Large intestine (tissue), 3 donors: ENCODE data around the gene TBC1D23. TPM values are rescaled to one million over a fixed set of nuclear protein-coding genes. Genes with fewer than 3 reads are reported as not detected.
"Not testable (repeated sequence)": the region's sequence is repeated elsewhere in the genome, so short reads cannot be mapped to it uniquely, and the experiment has no call there.

Experiments used
- DNase-seq, 2 donors: peaks; one replicate each; pipeline versions ENCODE4 v3.0.0 to v3.0.0-alpha.2; 2013
- H3K27ac ChIP-seq: one replicate; pipeline ENCODE4 v1.5.1; 2013; ENCODE audit warnings: low read length
- H3K27me3 ChIP-seq: 2 replicates; pipeline ENCODE4 v1.6.1; 2013; ENCODE audit warnings: low read length; ENCODE audit not compliant: control insufficient read depth, insufficient read depth
- H3K36me3 ChIP-seq: 2 replicates; pipeline ENCODE4 v1.6.1; 2013; ENCODE audit warnings: low read length; ENCODE audit not compliant: control insufficient read depth, insufficient read depth
- H3K4me1 ChIP-seq: one replicate; pipeline ENCODE4 v1.6.1; 2013; ENCODE audit warnings: low read length; ENCODE audit not compliant: control insufficient read depth, insufficient read depth
- H3K4me3 ChIP-seq: one replicate; pipeline ENCODE4 v1.5.1; 2013; ENCODE audit warnings: low read length
- H3K9me3 ChIP-seq: one replicate; pipeline ENCODE4 v1.6.1; 2013; ENCODE audit warnings: mild to moderate bottlenecking, low read depth, low read length, moderate library complexity; ENCODE audit not compliant: control insufficient read depth
- WGBS: methylation state at CpG from one replicate; pipeline ENCODE4 v1.1.5; 2013; ENCODE audit warnings: low lambda C conversion rate; ENCODE audit not compliant: insufficient coverage; 5-methylcytosine and 5-hydroxymethylcytosine counted together
- polyA plus RNA-seq: library from polyadenylated mRNA; unstranded; fragments of 120-200 nt; gene quantifications from one replicate; pipeline ENCODE4 v1.2.1, GENCODE V29; 2013

The TBC1D23 gene
- polyA plus RNA-seq, 1 donor: 37.1 TPM

DNA sequence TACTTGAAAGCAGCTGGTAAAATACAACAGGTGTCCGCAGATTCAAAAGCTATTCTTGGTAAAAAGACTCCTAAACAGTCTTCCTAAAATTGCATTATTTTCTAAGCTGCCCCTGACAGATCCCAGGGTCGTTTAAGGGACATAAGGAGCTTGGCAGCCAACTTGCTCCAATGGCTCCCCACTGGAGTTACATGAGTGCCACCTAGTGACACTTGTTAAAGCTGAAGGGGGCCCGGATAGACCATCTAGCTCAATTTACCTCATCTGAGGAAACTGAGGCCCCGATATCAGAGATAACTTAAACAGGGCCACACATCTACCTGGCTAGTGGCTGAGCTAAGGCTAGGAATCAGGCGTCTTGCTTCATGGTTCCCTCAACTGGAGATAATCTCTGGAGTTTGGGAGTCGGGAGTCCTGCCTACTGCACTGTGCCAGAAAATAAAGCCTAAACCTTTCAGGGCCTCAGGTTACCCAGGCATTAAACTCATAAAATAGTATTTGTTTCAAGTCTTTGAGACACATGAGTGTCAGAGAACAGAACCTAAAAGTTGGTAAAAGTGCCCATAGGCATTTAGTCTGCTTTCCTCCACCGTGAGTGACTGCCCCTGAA is 6.5 kb upstream of the TBC1D23 start:
- no peaks in the 10 kb centered on the region for H3K36me3 ChIP-seq
- H3K9me3 ChIP-seq: no peaks in the 10 kb centered on the region
- H3K27me3 ChIP-seq: no peaks in the 10 kb centered on the region
- no peak overlapping the region for H3K4me3 ChIP-seq
- DNase-seq: peak; percentile 57 to 62
- H3K27ac ChIP-seq: no peak overlapping the region
- peaks cover 5% of the 10 kb centered on the region for H3K4me1 ChIP-seq
- WGBS: no CpG with 5 or more reads among the region's 7 CpGs

DNA sequence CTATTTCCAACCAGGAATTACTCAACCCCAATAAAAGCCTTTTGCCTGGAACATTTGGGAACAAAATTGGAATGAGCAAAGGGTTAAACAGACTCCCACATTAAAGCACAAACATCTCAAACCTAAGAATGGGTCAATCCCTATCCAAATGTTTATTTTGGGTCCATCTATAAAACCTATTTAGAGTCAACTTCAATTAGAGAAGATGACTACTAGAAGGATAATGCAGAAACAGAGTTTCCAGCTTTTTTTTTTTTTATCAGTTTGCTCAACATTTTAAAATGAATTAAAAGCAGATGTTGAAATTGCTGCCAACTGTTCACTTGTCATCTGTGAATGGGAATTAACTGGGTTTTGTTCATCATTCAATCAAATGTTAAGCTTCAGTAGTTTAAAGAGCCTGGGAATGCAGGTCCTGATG is 4.1 kb upstream of the TBC1D23 start:
- peaks cover 8% of the 10 kb centered on the region for H3K4me1 ChIP-seq

GRCh38 chr3:100257586-100257985 is 3.2 kb upstream of the TBC1D23 start:
- peaks cover 11% of the 10 kb centered on the region for H3K4me1 ChIP-seq
- H3K36me3 ChIP-seq: no peaks in the 10 kb centered on the region
- no peak for DNase-seq
- no peaks in the 10 kb centered on the region for H3K27me3 ChIP-seq
- no peaks in the 10 kb centered on the region for H3K9me3 ChIP-seq
- no peak overlapping the region for H3K4me3 ChIP-seq
- H3K27ac ChIP-seq: no peak overlapping the region
- WGBS: no CpG with 5 or more reads among the region's 3 CpGs

More for the DNA sequence above, 4.1 kb upstream of the TBC1D23 start:
- H3K36me3 ChIP-seq: no peaks in the 10 kb centered on the region
- no peak overlapping the region for H3K4me3 ChIP-seq
- no peaks in the 10 kb centered on the region for H3K9me3 ChIP-seq
- no peak for DNase-seq
- no peak overlapping the region for H3K27ac ChIP-seq
- no peaks in the 10 kb centered on the region for H3K27me3 ChIP-seq

GRCh38 chr3:100260081-100260684 is 609 bp upstream of the TBC1D23 start:
- H3K9me3 ChIP-seq: no peaks in the 10 kb centered on the region
- peak overlapping the region; percentile 97 for H3K27ac ChIP-seq
- H3K36me3 ChIP-seq: no peaks in the 10 kb centered on the region
- peak in 1 of 2 donors; percentile 30 for DNase-seq
- H3K27me3 ChIP-seq: no peaks in the 10 kb centered on the region
- peaks cover 14% of the 10 kb centered on the region for H3K4me1 ChIP-seq
- H3K4me3 ChIP-seq: peak overlapping the region; percentile 94
- 29% methylated on average over 3 of the region's 18 CpGs for WGBS

DNA sequence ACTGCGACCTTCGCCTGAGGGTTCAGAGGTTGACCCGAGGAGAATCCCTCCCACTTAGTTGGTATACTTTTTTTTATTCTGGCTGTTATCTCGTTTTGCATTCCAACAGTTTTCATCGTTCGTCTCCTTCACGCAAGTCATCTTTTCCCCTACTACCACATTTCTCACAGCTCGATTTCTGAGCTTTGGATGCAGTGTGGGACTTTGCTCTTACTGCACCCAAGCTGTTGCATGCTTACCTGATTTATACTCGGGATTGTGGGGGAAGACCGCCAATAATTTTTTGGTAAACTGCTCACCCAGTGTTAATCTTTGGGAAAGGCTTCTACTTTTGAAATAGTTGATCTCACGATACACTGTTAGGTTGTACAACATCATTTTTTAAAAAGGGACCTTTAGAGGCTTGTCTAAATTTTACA is 702 bp downstream of the TBC1D23 start:
- peaks cover 14% of the 10 kb centered on the region for H3K4me1 ChIP-seq

DNA sequence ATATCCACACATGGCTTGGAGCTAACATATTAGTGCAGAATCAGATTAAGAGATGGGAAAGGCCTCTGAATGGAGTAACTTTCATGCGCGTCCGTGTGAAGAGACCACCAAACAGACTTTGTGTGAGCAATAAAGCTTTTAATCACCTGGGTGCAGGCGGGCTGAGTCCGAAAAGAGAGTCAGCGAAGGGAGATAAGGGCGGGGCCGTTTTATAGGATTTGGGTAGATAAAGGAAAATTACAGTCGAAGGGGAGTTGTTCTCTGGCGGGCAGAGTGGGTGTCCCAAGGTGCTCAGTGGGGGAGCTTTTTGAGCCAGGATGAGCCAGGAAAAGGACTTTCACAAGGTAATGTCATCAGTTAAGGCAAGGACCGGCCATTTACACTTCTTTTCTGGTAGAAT is 2.1 kb downstream of the TBC1D23 start:
- not testable (repeated sequence) for H3K27ac ChIP-seq, DNase-seq, H3K36me3 ChIP-seq, H3K27me3 ChIP-seq, H3K9me3 ChIP-seq, H3K4me3 ChIP-seq
- WGBS: no CpG with 5 or more reads among the region's 11 CpGs
- peaks cover 14% of the 10 kb centered on the region for H3K4me1 ChIP-seq

More for the DNA sequence above, 702 bp downstream of the TBC1D23 start:
- Histone ChIP-seq H3K27ac (peak overlapping the region; percentile 97), H3K9me3 (no peaks in the 10 kb centered on the region), H3K4me3 (peak overlapping the region; percentile 94), H3K27me3 (no peaks in the 10 kb centered on the region), H3K36me3 (no peaks in the 10 kb centered on the region)
- WGBS: 0% methylated on average over 4 of the region's 11 CpGs
- DNase-seq: peak; percentile 76 to 82

GRCh38 chr3:100263583-100263982 is 2.8 kb downstream of the TBC1D23 start:
- H3K27me3 ChIP-seq: no peaks in the 10 kb centered on the region
- no peak overlapping the region for H3K4me3 ChIP-seq
- no peak for DNase-seq
- no peaks in the 10 kb centered on the region for H3K9me3 ChIP-seq
- no peak overlapping the region for H3K27ac ChIP-seq
- no peaks in the 10 kb centered on the region for H3K36me3 ChIP-seq
- no CpG with 5 or more reads among the region's 2 CpGs for WGBS
- H3K4me1 ChIP-seq: peaks cover 14% of the 10 kb centered on the region

DNA sequence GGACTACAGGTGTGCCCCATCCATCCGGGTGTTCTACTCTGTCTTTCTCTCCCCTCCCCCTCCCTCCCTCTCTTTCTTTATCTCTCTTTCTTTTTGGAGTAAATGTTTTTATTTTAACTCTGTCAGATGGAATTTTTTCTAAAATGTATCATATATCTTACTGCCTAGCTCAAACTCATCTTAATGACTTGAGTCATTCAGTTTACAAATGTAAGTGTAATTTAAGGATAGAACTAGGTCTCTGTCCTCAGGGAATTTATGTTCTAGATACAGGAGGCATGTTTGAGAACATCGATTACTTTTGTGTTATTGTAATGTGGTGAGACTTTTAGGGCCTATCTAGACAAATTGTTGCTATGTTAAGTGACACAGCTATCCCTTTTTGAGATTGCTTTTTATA is 3.5 kb downstream of the TBC1D23 start:
- Histone ChIP-seq H3K27me3 (no peaks in the 10 kb centered on the region), H3K9me3 (no peaks in the 10 kb centered on the region), H3K4me3 (no peak overlapping the region), H3K4me1 (peaks cover 14% of the 10 kb centered on the region), H3K36me3 (no peaks in the 10 kb centered on the region), H3K27ac (no peak overlapping the region)
- WGBS: 69% methylated on average over 2 of the region's 2 CpGs
- DNase-seq: no peak

DNA sequence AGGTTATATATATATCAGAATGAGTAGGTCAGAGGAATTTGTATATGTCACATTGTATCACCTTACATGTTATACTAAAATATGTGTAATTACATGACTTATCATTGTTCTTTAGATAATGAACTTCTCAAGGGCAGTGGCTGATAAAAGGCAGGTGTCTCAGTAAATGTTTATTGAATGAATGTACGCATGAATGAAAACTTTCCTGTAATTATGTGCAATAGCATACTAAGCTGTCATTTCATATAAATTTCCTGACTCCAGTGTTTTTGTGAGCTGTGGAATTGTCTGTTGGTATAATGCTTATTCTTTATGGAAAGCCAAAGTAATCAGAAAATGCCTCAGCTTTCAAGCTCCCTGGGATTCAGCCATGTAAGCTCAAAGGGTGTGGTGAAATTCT is 4.2 kb downstream of the TBC1D23 start:
- no peak for DNase-seq
- peaks cover 13% of the 10 kb centered on the region for H3K4me1 ChIP-seq
- no peaks in the 10 kb centered on the region for H3K27me3 ChIP-seq
- no peak overlapping the region for H3K27ac ChIP-seq
- no peak overlapping the region for H3K4me3 ChIP-seq
- H3K9me3 ChIP-seq: no peaks in the 10 kb centered on the region
- H3K36me3 ChIP-seq: no peaks in the 10 kb centered on the region
- no CpG with 5 or more reads among the region's 1 CpG for WGBS

DNA sequence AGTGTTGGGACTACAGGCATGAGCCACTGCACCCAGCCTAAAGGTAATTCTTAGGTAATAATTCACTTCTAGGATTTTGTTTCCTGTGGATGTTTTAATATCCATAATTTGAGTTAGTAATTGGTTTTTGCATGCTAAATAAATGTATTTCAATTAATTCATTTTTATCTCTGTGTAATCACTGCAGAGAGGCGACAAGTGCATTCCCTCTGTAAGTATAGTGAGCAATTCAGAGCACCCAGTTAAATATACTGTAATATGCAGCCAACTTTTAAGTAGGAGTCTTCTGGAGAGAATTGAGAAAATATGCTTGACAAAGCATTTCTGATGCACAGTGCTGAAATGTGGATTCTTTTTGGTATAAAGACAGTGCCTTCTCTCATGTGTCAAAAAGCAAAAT is 5.7 kb downstream of the TBC1D23 start:
- Histone ChIP-seq H3K27me3 (no peaks in the 10 kb centered on the region), H3K4me1 (peaks cover 11% of the 10 kb centered on the region), H3K9me3 (no peaks in the 10 kb centered on the region), H3K36me3 (no peaks in the 10 kb centered on the region), H3K4me3 (no peak overlapping the region), H3K27ac (no peak overlapping the region)
- no CpG with 5 or more reads among the region's 1 CpG for WGBS
- no peak for DNase-seq

GRCh38 chr3:100268156-100268555 is 7.4 kb downstream of the TBC1D23 start:
- DNase-seq: no peak
- Histone ChIP-seq H3K27ac (no peak overlapping the region), H3K9me3 (no peaks in the 10 kb centered on the region), H3K4me1 (peaks cover 8% of the 10 kb centered on the region), H3K4me3 (no peak overlapping the region), H3K27me3 (no peaks in the 10 kb centered on the region), H3K36me3 (no peaks in the 10 kb centered on the region)
